H9 (cell line): ENCODE data around the gene UNC5A. TPM values are rescaled to one million over a fixed set of nuclear protein-coding genes. Genes with fewer than 3 reads are reported as not detected.

Experiments
- DNase-seq: peaks from one replicate; pipeline ENCODE4 v3.0.0-alpha.2; 2017
- H2AFZ ChIP-seq: one replicate; pipeline ENCODE4 v1.6.1; 2013; ENCODE audit warnings: mild to moderate bottlenecking, low read length, control low read depth, moderate library complexity
- H2AK5ac ChIP-seq: 2 replicates; pipeline ENCODE4 v1.6.1; 2013; ENCODE audit warnings: low read length, control low read depth, mixed read lengths; ENCODE audit not compliant: insufficient read length
- H2BK120ac ChIP-seq: one replicate; pipeline ENCODE4 v1.6.1; 2013; ENCODE audit warnings: low read depth, mild to moderate bottlenecking, low read length, control low read depth, inconsistent platforms; ENCODE audit not compliant: poor library complexity, severe bottlenecking
- H2BK12ac ChIP-seq: 2 replicates; pipeline ENCODE4 v1.6.1; 2013; ENCODE audit warnings: low read length, control low read depth, mixed read lengths, low read depth; ENCODE audit not compliant: insufficient read length
- H2BK15ac ChIP-seq: 2 replicates; pipeline ENCODE4 v1.6.1; 2013; ENCODE audit warnings: low read depth, low read length, control low read depth
- H2BK20ac ChIP-seq: one replicate; pipeline ENCODE4 v1.6.1; 2013; ENCODE audit warnings: low read depth, mild to moderate bottlenecking, low read length, control low read depth, inconsistent platforms; ENCODE audit not compliant: poor library complexity, severe bottlenecking
- H2BK5ac ChIP-seq: 2 replicates; pipeline ENCODE4 v1.6.1; 2013; ENCODE audit warnings: low read length, control low read depth, mixed read lengths; ENCODE audit not compliant: insufficient read length
- H3K14ac ChIP-seq: 2 replicates; pipeline ENCODE4 v1.6.1; 2013; ENCODE audit warnings: low read length, control low read depth; ENCODE audit not compliant: insufficient read depth
- H3K18ac ChIP-seq: 2 replicates; pipeline ENCODE4 v1.6.1; 2013; ENCODE audit warnings: low read depth, mild to moderate bottlenecking, mixed read lengths, low read length, control low read depth; ENCODE audit not compliant: insufficient read length
- H3K23ac ChIP-seq: 2 replicates; pipeline ENCODE4 v1.6.1; 2013; ENCODE audit warnings: low read length, control low read depth, mixed read lengths, low read depth; ENCODE audit not compliant: insufficient read length
- H3K23me2 ChIP-seq: 2 replicates; pipeline ENCODE4 v1.6.1; 2013; ENCODE audit warnings: low read depth, mild to moderate bottlenecking, mixed read lengths, low read length, control low read depth; ENCODE audit not compliant: insufficient read length, poor library complexity, severe bottlenecking
- H3K27ac ChIP-seq: 2 replicates; pipeline ENCODE4 v1.5.1; 2013; ENCODE audit warnings: low read length, control low read depth, mixed read lengths, low read depth; ENCODE audit not compliant: insufficient read length
- H3K27me3 ChIP-seq: 2 replicates; pipeline ENCODE4 v1.6.1; 2013; ENCODE audit warnings: low read length, control low read depth, inconsistent platforms; ENCODE audit not compliant: insufficient read depth
- H3K4ac ChIP-seq: 2 replicates; pipeline ENCODE4 v1.6.1; 2013; ENCODE audit warnings: low read depth, mild to moderate bottlenecking, control low read depth, inconsistent platforms, low read length, moderate library complexity
- H3K4me1 ChIP-seq: 2 replicates; pipeline ENCODE4 v1.6.1; 2013; ENCODE audit warnings: low read length, control low read depth, inconsistent platforms; ENCODE audit not compliant: insufficient read depth
- H3K4me2 ChIP-seq: 2 replicates; pipeline ENCODE4 v1.6.1; 2013; ENCODE audit warnings: low read length, control low read depth, mixed read lengths; ENCODE audit not compliant: insufficient read length, insufficient read depth
- H3K56ac ChIP-seq: 2 replicates; pipeline ENCODE4 v1.6.1; 2013; ENCODE audit warnings: low read depth, mild to moderate bottlenecking, mixed read lengths, low read length, control low read depth; ENCODE audit not compliant: insufficient read length
- H3K79me1 ChIP-seq: 2 replicates; pipeline ENCODE4 v1.6.1; 2013; ENCODE audit warnings: low read depth, mild to moderate bottlenecking, moderate library complexity, low read length, control low read depth, inconsistent platforms; ENCODE audit not compliant: insufficient read depth, poor library complexity, severe bottlenecking
- H3K79me2 ChIP-seq: 2 replicates; pipeline ENCODE4 v1.6.1; 2013; ENCODE audit warnings: low read length, control low read depth, inconsistent platforms; ENCODE audit not compliant: insufficient read depth
- H3K9ac ChIP-seq: 2 replicates; pipeline ENCODE4 v1.6.1; 2013; ENCODE audit warnings: low read length, control low read depth, mixed read lengths; ENCODE audit not compliant: insufficient read length; ENCODE audit errors: extremely low read depth
- H3K9me3 ChIP-seq: one replicate; pipeline ENCODE4 v1.6.1; 2013; ENCODE audit warnings: low read depth, low read length, inconsistent platforms; ENCODE audit not compliant: control insufficient read depth
- H3T11ph ChIP-seq: one replicate; pipeline ENCODE4 v1.6.1; 2013; ENCODE audit warnings: mild to moderate bottlenecking, low read length, control low read depth, inconsistent platforms
- H4K20me1 ChIP-seq: one replicate; pipeline ENCODE4 v1.6.1; 2013; ENCODE audit not compliant: control insufficient read depth, insufficient read length, insufficient read depth
- H4K5ac ChIP-seq: 2 replicates; pipeline ENCODE4 v1.6.1; 2013; ENCODE audit warnings: low read depth, mild to moderate bottlenecking, mixed read lengths, low read length, control low read depth; ENCODE audit not compliant: insufficient read length
- H4K8ac ChIP-seq: replicated peaks from 2 replicates; pipeline ENCODE4 v1.6.1; 2013; ENCODE audit warnings: low read length, control low read depth, mixed read lengths, low read depth; ENCODE audit not compliant: insufficient read length
- H4K91ac ChIP-seq: 2 replicates; pipeline ENCODE4 v1.6.1; 2013; ENCODE audit warnings: low read depth, mild to moderate bottlenecking, moderate library complexity, mixed read lengths, low read length, control low read depth; ENCODE audit not compliant: insufficient read length
- H3K27ac Mint-ChIP-seq, 3 experiments: 2 replicates in 2 of 3; 3 replicates in 1 of 3; pipeline ENCODE4 v1.8.0; 2020 to 2021; ENCODE audit warnings: mixed read lengths in 3 of 3, mild to moderate bottlenecking in 1 of 3, moderate library complexity in 1 of 3
- H3K27me3 Mint-ChIP-seq: 2 replicates; pipeline ENCODE4 v1.8.0; 2021; ENCODE audit warnings: low read depth, mild to moderate bottlenecking, moderate library complexity, mixed read lengths
- H3K36me3 Mint-ChIP-seq, 3 experiments: 2 replicates in 2 of 3; 3 replicates in 1 of 3; pipeline ENCODE4 v1.8.0; 2020 to 2021; ENCODE audit warnings: low read depth in 3 of 3, mixed read lengths in 3 of 3; ENCODE audit not compliant: insufficient read depth in 1 of 3
- H3K4me1 Mint-ChIP-seq, 2 experiments: 2 replicates each; pipeline ENCODE4 v1.8.0; 2020; ENCODE audit warnings: mixed read lengths in 2 of 2
- H3K4me3 Mint-ChIP-seq, 2 experiments: 2 replicates in 1 of 2; 3 replicates in 1 of 2; pipeline ENCODE4 v1.8.0; 2020 to 2021; ENCODE audit warnings: mild to moderate bottlenecking in 2 of 2, mixed read lengths in 2 of 2, moderate library complexity in 1 of 2
- H3K9me3 Mint-ChIP-seq, 2 experiments: 2 replicates in 1 of 2; 3 replicates in 1 of 2; pipeline ENCODE4 v1.8.0; 2020; ENCODE audit warnings: mild to moderate bottlenecking in 2 of 2, mixed read lengths in 2 of 2, moderate library complexity in 1 of 2
- WGBS: extraction: QIAGEN DNeasy Blood & Tissue Kit; methylation state at CpG from one replicate; pipeline ENCODE4 v1.1.7; 2013; ENCODE audit warnings: missing lambda C conversion rate, low lambda C conversion rate, mixed read lengths; ENCODE audit not compliant: insufficient read length; ENCODE audit errors: extremely low coverage; 5-methylcytosine and 5-hydroxymethylcytosine counted together
- total RNA-seq: library from RNA; stranded (reverse); gene quantifications from 2 replicates; pipeline ENCODE4 v1.2.1, GENCODE V29; 2021
- TF ChIP-seq, protein P1 (sequence below): fragments of 200-600 bp; sonication (generic); conservative IDR thresholded peaks from 3 replicates; pipeline ENCODE4 v1.8.0; 2021; ENCODE audit warnings: antibody characterized with exemption, mild to moderate bottlenecking

UNC5A gene
- total RNA-seq, 1 experiment from 2014 or later: 4.4 TPM

GRCh38 chr5:176788941-176789872, 21.2 kb upstream of the UNC5A start:
- Histone ChIP-seq H3K79me2 (no peaks in the 10 kb centered on the region), H4K91ac (no peak overlapping the region), H2BK15ac (no peak overlapping the region), H3K9me3 (no peaks in the 10 kb centered on the region), H3T11ph (no peak overlapping the region), H2AK5ac (no peak overlapping the region), H3K18ac (no peak overlapping the region), H4K5ac (no peak overlapping the region), H2BK5ac (no peak overlapping the region), H2BK20ac (no peak overlapping the region), H3K4me1 (peaks cover 8% of the 10 kb centered on the region; the same call in 1 of the 2 replicates), H3K4ac (no peak overlapping the region), H3K27me3 (no peaks in the 10 kb centered on the region; the same call in 1 of the 2 replicates), H4K8ac (no peak overlapping the region), H3K23ac (no peak overlapping the region), H3K27ac (no peak overlapping the region), H2AFZ (no peak overlapping the region), H3K23me2 (no peaks in the 10 kb centered on the region), H3K4me2 (no peak overlapping the region), H2BK12ac (no peak overlapping the region), H3K56ac (no peak overlapping the region), H3K9ac (no peak overlapping the region), H4K20me1 (no peaks in the 10 kb centered on the region), H3K79me1 (no peaks in the 10 kb centered on the region), H3K14ac (no peak overlapping the region; the same call in 1 of the 2 replicates), H2BK120ac (no peak overlapping the region)
- Mint-ChIP-seq H3K9me3 (no peaks in the 10 kb centered on the region), H3K4me3 (no peak overlapping the region), H3K27me3 (peaks cover 44% of the 10 kb centered on the region), H3K36me3 (no peaks in the 10 kb centered on the region), H3K4me1 (peaks cover 37 to 54% of the 10 kb centered on the region in 2 experiments), H3K27ac (no peak overlapping the region; a peak in 1 of 7 replicates)
- TF ChIP-seq, protein P1, sequence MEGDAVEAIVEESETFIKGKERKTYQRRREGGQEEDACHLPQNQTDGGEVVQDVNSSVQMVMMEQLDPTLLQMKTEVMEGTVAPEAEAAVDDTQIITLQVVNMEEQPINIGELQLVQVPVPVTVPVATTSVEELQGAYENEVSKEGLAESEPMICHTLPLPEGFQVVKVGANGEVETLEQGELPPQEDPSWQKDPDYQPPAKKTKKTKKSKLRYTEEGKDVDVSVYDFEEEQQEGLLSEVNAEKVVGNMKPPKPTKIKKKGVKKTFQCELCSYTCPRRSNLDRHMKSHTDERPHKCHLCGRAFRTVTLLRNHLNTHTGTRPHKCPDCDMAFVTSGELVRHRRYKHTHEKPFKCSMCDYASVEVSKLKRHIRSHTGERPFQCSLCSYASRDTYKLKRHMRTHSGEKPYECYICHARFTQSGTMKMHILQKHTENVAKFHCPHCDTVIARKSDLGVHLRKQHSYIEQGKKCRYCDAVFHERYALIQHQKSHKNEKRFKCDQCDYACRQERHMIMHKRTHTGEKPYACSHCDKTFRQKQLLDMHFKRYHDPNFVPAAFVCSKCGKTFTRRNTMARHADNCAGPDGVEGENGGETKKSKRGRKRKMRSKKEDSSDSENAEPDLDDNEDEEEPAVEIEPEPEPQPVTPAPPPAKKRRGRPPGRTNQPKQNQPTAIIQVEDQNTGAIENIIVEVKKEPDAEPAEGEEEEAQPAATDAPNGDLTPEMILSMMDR: no peak
- DNase-seq: no peak
- WGBS: no CpG with 5 or more reads among the region's 20 CpGs
